GM12801 (cell line): ENCODE data around the gene CUL1.

Source experiments
- CTCF ChIP-seq: IDR thresholded peaks from one replicate; pipeline ENCODE4 v1.5.1; 2011; ENCODE audit warnings: control low read depth; ENCODE audit not compliant: insufficient read length; ENCODE audit errors: extremely low read depth

CUL1 gene

DNA sequence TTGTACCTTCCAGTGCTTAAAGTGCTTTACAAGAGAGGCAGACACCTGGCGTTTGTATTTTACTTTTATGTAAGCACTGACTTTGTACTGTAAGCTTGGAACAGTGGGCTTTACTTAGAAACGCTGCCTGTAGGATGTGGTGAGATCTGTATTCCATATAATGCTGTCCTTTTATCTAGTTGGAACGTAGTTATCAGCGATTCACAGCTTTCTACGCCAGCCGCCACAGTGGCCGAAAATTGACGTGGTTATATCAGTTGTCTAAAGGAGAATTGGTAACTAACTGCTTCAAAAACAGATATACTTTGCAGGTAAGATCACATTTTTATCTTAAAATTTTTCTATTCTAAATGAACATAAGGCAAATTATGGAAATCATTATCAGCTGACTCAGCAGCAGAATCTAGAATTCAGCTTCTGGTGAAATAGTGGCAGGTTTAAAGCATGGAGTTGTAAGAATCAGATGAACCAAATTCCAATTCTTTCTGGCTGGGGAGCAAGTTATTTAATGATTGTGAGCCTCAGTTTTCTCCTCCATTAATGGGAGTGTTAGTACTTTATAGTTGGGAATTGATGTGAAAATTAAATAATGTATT lies 91.5 kb downstream of the CUL1 start:
- TF ChIP-seq CTCF = no peak

- no peak for TF ChIP-seq CTCF
These were observed 92.1 kb downstream of the CUL1 start for GRCh38 chr7:148790850-148791249.

GRCh38 chr7:148791546-148791945 lies 92.8 kb downstream of the CUL1 start:
- no peak for TF ChIP-seq CTCF

- no peak for TF ChIP-seq CTCF
These were observed 94.9 kb downstream of the CUL1 start for GRCh38 chr7:148793590-148793989.

- no peak for TF ChIP-seq CTCF
These were observed 95.8 kb downstream of the CUL1 start for GRCh38 chr7:148794476-148794875.

GRCh38 chr7:148796841-148797240 lies 98.1 kb downstream of the CUL1 start:
- TF ChIP-seq CTCF = no peak

DNA sequence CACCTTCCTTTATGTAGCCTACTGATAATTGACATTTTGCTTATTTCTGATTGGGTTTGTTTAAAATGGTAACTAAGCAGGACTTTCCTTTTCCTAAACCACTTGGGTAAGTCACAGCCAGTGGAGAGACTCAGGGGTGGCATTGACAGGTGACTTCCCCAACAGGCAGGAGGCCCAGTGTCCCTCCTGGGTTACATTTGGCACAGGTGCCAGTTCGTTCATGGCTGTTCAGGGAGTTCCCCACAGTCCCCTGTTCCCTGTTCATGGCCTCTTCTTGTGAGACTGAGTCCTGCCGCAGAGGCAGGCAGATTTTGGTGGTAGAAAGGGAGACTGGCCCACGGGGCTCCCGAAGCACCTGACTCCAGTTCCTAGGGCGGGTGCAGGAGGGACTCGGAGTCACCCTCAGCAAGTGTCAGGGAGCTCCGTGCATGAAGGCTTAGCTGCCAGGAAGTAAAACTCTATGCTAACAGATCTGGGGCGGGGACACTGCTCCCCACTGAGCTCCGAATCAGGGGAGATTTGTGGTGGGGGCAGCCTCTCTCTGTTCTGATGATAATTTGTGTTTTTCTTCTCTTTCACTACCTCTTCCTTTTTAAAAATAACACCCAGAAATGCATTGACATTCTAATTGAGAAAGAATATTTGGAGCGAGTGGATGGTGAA lies 101.3 kb downstream of the CUL1 start:
- no peak for TF ChIP-seq CTCF
